A673 (cell line): ENCODE data around the gene SNX7. TPM values are rescaled to one million over a fixed set of nuclear protein-coding genes. Genes with fewer than 3 reads are reported as not detected.

Source experiments
- BruUV-seq: library from RNA; stranded (reverse); fragments of 400-500 nt; replicated peaks from 2 replicates; lab custom pipeline; 2021; lab: Mats Ljungman, UMichigan
- CTCF ChIA-PET: fragments of 300-600 bp; sonication (Branson Sonifier 250); formaldehyde crosslinking; loops from one replicate; lab custom pipeline; 2022; ENCODE audit warnings: antibody characterized with exemption; lab: Charles Lee
- POLR2A ChIA-PET: fragments of 300-600 bp; sonication (Branson Sonifier 250); formaldehyde crosslinking; loops from one replicate; lab custom pipeline; 2022; ENCODE audit warnings: antibody characterized with exemption; ENCODE audit not compliant: low non-redundant PET; lab: Charles Lee
- DNase-seq: peaks from one replicate; pipeline ENCODE4 v3.0.0-alpha.2; 2015; ENCODE audit warnings: low spot score
- H3K27ac ChIP-seq: fragments of 200-600 bp; sonication (generic); 2 replicates; pipeline ENCODE4 v1.5.1; 2016; ENCODE audit warnings: mixed run types, low read depth, mild to moderate bottlenecking, mixed read lengths, antibody characterized with exemption, low read length; ENCODE audit not compliant: poor library complexity, severe bottlenecking
- H3K27me3 ChIP-seq: fragments of 200-600 bp; sonication (generic); replicated peaks from 2 replicates; pipeline ENCODE4 v1.6.1; 2017; ENCODE audit warnings: mixed run types, low read depth, mild to moderate bottlenecking, mixed read lengths, antibody characterized with exemption, low read length; ENCODE audit not compliant: insufficient read depth, poor library complexity
- H3K36me3 ChIP-seq: fragments of 200-600 bp; sonication (generic); 2 replicates; pipeline ENCODE4 v1.6.1; 2016; ENCODE audit warnings: mixed run types, mild to moderate bottlenecking, mixed read lengths, antibody characterized with exemption, low read length; ENCODE audit not compliant: insufficient read depth, poor library complexity, severe bottlenecking
- H3K4me1 ChIP-seq: fragments of 200-600 bp; sonication (generic); 2 replicates; pipeline ENCODE4 v1.6.1; 2017; ENCODE audit warnings: mixed run types, mild to moderate bottlenecking, mixed read lengths, antibody characterized with exemption, low read length; ENCODE audit not compliant: insufficient read depth, poor library complexity, severe bottlenecking
- H3K4me3 ChIP-seq: fragments of 200-600 bp; sonication (generic); 2 replicates; pipeline ENCODE4 v1.5.1; 2016; ENCODE audit warnings: low read depth, mixed run types, mild to moderate bottlenecking, mixed read lengths, low read length; ENCODE audit not compliant: poor library complexity, severe bottlenecking
- H3K9me3 ChIP-seq: fragments of 200-600 bp; sonication (generic); 2 replicates; pipeline ENCODE4 v1.6.1; 2016; ENCODE audit warnings: mixed run types, low read depth, mild to moderate bottlenecking, mixed read lengths, antibody characterized with exemption, low read length; ENCODE audit not compliant: poor library complexity, severe bottlenecking
- EZH2 ChIP-seq: fragments of 200-600 bp; sonication (generic); IDR thresholded peaks from 2 replicates; pipeline ENCODE4 v1.6.1; 2017; ENCODE audit warnings: borderline replicate concordance, low read depth, mild to moderate bottlenecking, mixed read lengths, antibody characterized with exemption, low read length; ENCODE audit not compliant: poor library complexity, severe bottlenecking
- intact Hi-C: fragments of 100-400 bp; cut with micrococcal nuclease; formaldehyde crosslinking; loops from one replicate; pipeline ENCODE4 v1.10.0; 2022; ENCODE audit not compliant: unreplicated experiment
- total RNA-seq: library from RNA; stranded (reverse); gene quantifications from 2 replicates; pipeline ENCODE4 v1.2.3, GENCODE V29; 2021
- TF ChIP-seq, protein P1 (sequence below): fragments of 300-800, 200-600 bp; sonication (generic); conservative IDR thresholded peaks from 2 replicates; pipeline ENCODE4 v1.5.1; 2017; ENCODE audit warnings: low read depth, mild to moderate bottlenecking, antibody characterized with exemption, low read length, moderate library complexity, mixed read lengths

SNX7 gene
- total RNA-seq, 1 experiment from 2014 or later = 4.4 TPM

- CTCF ChIA-PET = no interaction called here
- POLR2A ChIA-PET = no interaction called here
- Histone ChIP-seq H3K36me3 (no peaks in the 10 kb centered on the region), H3K9me3 (no peaks in the 10 kb centered on the region), H3K4me1 (no peaks in the 10 kb centered on the region), H3K27me3 (no peaks in the 10 kb centered on the region), H3K4me3 (no peak overlapping the region), H3K27ac (no peak overlapping the region)
- no peak for TF ChIP-seq EZH2
- TF ChIP-seq, protein P1, sequence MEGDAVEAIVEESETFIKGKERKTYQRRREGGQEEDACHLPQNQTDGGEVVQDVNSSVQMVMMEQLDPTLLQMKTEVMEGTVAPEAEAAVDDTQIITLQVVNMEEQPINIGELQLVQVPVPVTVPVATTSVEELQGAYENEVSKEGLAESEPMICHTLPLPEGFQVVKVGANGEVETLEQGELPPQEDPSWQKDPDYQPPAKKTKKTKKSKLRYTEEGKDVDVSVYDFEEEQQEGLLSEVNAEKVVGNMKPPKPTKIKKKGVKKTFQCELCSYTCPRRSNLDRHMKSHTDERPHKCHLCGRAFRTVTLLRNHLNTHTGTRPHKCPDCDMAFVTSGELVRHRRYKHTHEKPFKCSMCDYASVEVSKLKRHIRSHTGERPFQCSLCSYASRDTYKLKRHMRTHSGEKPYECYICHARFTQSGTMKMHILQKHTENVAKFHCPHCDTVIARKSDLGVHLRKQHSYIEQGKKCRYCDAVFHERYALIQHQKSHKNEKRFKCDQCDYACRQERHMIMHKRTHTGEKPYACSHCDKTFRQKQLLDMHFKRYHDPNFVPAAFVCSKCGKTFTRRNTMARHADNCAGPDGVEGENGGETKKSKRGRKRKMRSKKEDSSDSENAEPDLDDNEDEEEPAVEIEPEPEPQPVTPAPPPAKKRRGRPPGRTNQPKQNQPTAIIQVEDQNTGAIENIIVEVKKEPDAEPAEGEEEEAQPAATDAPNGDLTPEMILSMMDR = no peak
- DNase-seq = no peak
- no TSS peak for BruUV-seq
- intact Hi-C loops = no loop called here
Observed at GRCh38 chr1:98697781-98698180, 36.3 kb downstream of the SNX7 start.

- no peak for DNase-seq
- H3K36me3 ChIP-seq = no peaks in the 10 kb centered on the region
- no peaks in the 10 kb centered on the region for H3K27me3 ChIP-seq
- TF ChIP-seq, protein P1 = no peak
- no peak for TF ChIP-seq EZH2
- no peaks in the 10 kb centered on the region for H3K4me1 ChIP-seq
- H3K9me3 ChIP-seq = no peaks in the 10 kb centered on the region
- ChIA-PET CTCF (no interaction called here), POLR2A (no interaction called here)
- intact Hi-C loops = no loop called here
- no peak overlapping the region for H3K4me3 ChIP-seq
- no TSS peak for BruUV-seq
- no peak overlapping the region for H3K27ac ChIP-seq
Observed at GRCh38 chr1:98698625-98699024, 37.1 kb downstream of the SNX7 start.

DNA sequence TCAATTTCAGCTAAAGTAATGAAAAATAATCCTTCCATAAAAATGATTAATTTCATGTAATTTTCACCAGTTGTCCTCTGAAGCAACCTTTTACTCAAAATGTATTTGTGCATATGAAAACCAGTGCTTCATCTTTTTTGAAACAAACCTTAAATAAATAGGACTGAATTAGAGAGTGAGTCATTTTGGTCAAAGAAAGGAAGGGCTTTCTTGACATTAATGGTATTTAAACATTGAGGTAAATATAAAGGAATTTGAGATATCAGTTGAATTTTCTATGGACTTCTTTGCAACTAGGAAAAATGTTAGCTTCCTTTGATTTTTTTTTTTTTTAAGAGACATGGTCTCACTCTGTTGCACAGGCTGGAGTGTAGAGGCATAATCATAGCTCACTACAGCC lies 38.7 kb downstream of the SNX7 start:
- H3K27ac ChIP-seq = no peak overlapping the region
- H3K4me1 ChIP-seq = no peaks in the 10 kb centered on the region
- no peaks in the 10 kb centered on the region for H3K27me3 ChIP-seq
- TF ChIP-seq EZH2 = no peak
- TF ChIP-seq, protein P1 = no peak
- DNase-seq = no peak
- intact Hi-C loops = no loop called here
- POLR2A ChIA-PET = no interaction called here
- no TSS peak for BruUV-seq
- CTCF ChIA-PET = no interaction called here
- no peaks in the 10 kb centered on the region for H3K9me3 ChIP-seq
- H3K36me3 ChIP-seq = no peaks in the 10 kb centered on the region
- no peak overlapping the region for H3K4me3 ChIP-seq
